HCT116 (cell line): Measurements from ENCODE around the gene SLC5A12.

Source experiments
- POLR2A ChIP-seq: IDR thresholded peaks from 2 replicates; pipeline ENCODE4 v1.7.0; 2011; ENCODE audit warnings: borderline replicate concordance; ENCODE audit not compliant: insufficient read depth, insufficient read length; ENCODE audit errors: extremely low read depth
- POLR2AphosphoS5 ChIP-seq: IDR thresholded peaks from 2 replicates; pipeline ENCODE4 v1.6.1; 2011; ENCODE audit warnings: mild to moderate bottlenecking, low read depth, low read length, moderate library complexity
- SIN3A ChIP-seq: IDR thresholded peaks from 2 replicates; pipeline ENCODE4 v1.6.1; 2012; ENCODE audit warnings: low read depth
- YY1 ChIP-seq: IDR thresholded peaks from 2 replicates; pipeline ENCODE4 v1.6.1; 2011; ENCODE audit warnings: low read length, low read depth, moderate library complexity, mild to moderate bottlenecking; ENCODE audit not compliant: insufficient replicate concordance; ENCODE audit errors: extremely low read depth
- TF ChIP-seq, protein P1 (sequence below), 3 experiments: fragments of 200-600 bp in 1 of 3; sonication (generic) in 1 of 3; IDR thresholded peaks in 2 of 3; conservative IDR thresholded peaks in 1 of 3; 2 replicates each; pipeline ENCODE4 v1.5.1; 2012 to 2017; ENCODE audit warnings: low read depth in 2 of 3, low read length in 2 of 3, antibody characterized with exemption in 1 of 3, borderline replicate concordance in 1 of 3, control low read depth in 1 of 3, mild to moderate bottlenecking in 1 of 3, mixed read lengths in 1 of 3, mixed run types in 1 of 3, moderate library complexity in 1 of 3; ENCODE audit not compliant: insufficient read depth in 1 of 3
- TF ChIP-seq, protein P2 (sequence below): IDR thresholded peaks from 2 replicates; pipeline ENCODE4 v1.6.1; 2012
- TF ChIP-seq, protein P3 (sequence below): IDR thresholded peaks from 2 replicates; pipeline ENCODE4 v1.6.1; 2012
- TF ChIP-seq, protein P4 (sequence below): IDR thresholded peaks from 2 replicates; pipeline ENCODE4 v1.6.1; 2011; ENCODE audit warnings: mild to moderate bottlenecking, low read length, moderate library complexity; ENCODE audit not compliant: insufficient replicate concordance; ENCODE audit errors: extremely low read depth
- TF ChIP-seq, protein P5 (sequence below): IDR thresholded peaks from 2 replicates; pipeline ENCODE4 v1.6.1; 2012; ENCODE audit warnings: low read depth

DNA sequence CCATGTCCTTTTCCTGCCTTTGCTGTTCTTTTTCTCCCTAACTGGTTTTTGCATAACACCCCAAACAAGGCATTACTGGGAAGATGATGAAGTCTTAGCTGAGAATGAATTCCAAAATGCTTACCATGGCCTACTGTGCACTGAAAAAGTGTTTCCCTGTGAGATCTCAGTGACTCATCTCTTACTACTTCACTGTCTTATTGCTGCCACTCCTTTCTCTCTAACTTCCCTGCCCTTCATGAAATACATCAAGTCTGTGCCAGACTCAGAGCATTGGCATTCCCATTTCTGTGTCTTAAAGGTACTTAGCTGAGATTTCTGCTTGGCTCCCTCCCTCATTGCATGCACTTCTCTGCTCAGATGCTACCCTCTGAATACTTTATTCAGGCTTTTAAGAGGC, 100.7 kb downstream of the SLC5A12 start:
- TF ChIP-seq, protein P1, sequence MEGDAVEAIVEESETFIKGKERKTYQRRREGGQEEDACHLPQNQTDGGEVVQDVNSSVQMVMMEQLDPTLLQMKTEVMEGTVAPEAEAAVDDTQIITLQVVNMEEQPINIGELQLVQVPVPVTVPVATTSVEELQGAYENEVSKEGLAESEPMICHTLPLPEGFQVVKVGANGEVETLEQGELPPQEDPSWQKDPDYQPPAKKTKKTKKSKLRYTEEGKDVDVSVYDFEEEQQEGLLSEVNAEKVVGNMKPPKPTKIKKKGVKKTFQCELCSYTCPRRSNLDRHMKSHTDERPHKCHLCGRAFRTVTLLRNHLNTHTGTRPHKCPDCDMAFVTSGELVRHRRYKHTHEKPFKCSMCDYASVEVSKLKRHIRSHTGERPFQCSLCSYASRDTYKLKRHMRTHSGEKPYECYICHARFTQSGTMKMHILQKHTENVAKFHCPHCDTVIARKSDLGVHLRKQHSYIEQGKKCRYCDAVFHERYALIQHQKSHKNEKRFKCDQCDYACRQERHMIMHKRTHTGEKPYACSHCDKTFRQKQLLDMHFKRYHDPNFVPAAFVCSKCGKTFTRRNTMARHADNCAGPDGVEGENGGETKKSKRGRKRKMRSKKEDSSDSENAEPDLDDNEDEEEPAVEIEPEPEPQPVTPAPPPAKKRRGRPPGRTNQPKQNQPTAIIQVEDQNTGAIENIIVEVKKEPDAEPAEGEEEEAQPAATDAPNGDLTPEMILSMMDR (IDR thresholded peaks at IDR 0.05 in 2 of 3, conservative IDR thresholded peaks at IDR 0.05 in 1 of 3; ENCODE audit: borderline replicate concordance in 1 of 3, insufficient read depth in 1 of 3, low read depth in 2 of 3, low read length in 2 of 3) = no peak
- TF ChIP-seq, protein P2, sequence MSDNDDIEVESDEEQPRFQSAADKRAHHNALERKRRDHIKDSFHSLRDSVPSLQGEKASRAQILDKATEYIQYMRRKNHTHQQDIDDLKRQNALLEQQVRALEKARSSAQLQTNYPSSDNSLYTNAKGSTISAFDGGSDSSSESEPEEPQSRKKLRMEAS = no peak
- TF ChIP-seq, protein P3, sequence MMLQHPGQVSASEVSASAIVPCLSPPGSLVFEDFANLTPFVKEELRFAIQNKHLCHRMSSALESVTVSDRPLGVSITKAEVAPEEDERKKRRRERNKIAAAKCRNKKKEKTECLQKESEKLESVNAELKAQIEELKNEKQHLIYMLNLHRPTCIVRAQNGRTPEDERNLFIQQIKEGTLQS = no peak
- TF ChIP-seq, protein P4, sequence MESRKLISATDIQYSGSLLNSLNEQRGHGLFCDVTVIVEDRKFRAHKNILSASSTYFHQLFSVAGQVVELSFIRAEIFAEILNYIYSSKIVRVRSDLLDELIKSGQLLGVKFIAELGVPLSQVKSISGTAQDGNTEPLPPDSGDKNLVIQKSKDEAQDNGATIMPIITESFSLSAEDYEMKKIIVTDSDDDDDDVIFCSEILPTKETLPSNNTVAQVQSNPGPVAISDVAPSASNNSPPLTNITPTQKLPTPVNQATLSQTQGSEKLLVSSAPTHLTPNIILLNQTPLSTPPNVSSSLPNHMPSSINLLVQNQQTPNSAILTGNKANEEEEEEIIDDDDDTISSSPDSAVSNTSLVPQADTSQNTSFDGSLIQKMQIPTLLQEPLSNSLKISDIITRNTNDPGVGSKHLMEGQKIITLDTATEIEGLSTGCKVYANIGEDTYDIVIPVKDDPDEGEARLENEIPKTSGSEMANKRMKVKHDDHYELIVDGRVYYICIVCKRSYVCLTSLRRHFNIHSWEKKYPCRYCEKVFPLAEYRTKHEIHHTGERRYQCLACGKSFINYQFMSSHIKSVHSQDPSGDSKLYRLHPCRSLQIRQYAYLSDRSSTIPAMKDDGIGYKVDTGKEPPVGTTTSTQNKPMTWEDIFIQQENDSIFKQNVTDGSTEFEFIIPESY = no peak
- TF ChIP-seq POLR2A = no peak
- no peak for TF ChIP-seq YY1
- TF ChIP-seq, protein P5, sequence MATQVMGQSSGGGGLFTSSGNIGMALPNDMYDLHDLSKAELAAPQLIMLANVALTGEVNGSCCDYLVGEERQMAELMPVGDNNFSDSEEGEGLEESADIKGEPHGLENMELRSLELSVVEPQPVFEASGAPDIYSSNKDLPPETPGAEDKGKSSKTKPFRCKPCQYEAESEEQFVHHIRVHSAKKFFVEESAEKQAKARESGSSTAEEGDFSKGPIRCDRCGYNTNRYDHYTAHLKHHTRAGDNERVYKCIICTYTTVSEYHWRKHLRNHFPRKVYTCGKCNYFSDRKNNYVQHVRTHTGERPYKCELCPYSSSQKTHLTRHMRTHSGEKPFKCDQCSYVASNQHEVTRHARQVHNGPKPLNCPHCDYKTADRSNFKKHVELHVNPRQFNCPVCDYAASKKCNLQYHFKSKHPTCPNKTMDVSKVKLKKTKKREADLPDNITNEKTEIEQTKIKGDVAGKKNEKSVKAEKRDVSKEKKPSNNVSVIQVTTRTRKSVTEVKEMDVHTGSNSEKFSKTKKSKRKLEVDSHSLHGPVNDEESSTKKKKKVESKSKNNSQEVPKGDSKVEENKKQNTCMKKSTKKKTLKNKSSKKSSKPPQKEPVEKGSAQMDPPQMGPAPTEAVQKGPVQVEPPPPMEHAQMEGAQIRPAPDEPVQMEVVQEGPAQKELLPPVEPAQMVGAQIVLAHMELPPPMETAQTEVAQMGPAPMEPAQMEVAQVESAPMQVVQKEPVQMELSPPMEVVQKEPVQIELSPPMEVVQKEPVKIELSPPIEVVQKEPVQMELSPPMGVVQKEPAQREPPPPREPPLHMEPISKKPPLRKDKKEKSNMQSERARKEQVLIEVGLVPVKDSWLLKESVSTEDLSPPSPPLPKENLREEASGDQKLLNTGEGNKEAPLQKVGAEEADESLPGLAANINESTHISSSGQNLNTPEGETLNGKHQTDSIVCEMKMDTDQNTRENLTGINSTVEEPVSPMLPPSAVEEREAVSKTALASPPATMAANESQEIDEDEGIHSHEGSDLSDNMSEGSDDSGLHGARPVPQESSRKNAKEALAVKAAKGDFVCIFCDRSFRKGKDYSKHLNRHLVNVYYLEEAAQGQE = no peak
- TF ChIP-seq SIN3A = no peak
- no peak for TF ChIP-seq POLR2AphosphoS5
